Endothelial cell of umbilical vein (primary cell): Measurements from ENCODE around the gene NPAS1. TPM values are rescaled to one million over a fixed set of nuclear protein-coding genes. Genes with fewer than 3 reads are reported as not detected.

Experiments used
- BruUV-seq: library from RNA; stranded (reverse); fragments of 400-500 nt; replicated peaks from 2 replicates; lab custom pipeline; 2021; lab: Mats Ljungman, UMichigan
- CTCF ChIA-PET: fragments of 300-600, 350-600 bp; sonication (Branson Sonifier 250); formaldehyde crosslinking; loops from one replicate; lab custom pipeline; 2021; ENCODE audit warnings: antibody characterized with exemption, inconsistent platforms; lab: Charles Lee
- POLR2A ChIA-PET: fragments of 300-600, 350-600 bp; sonication (Branson Sonifier 250); formaldehyde crosslinking; loops from one replicate; lab custom pipeline; 2021; ENCODE audit warnings: antibody characterized with exemption, inconsistent platforms; lab: Charles Lee
- DNase-seq: peaks from one replicate; pipeline ENCODE4 v3.0.0-alpha.2; 2011; ENCODE audit warnings: low read depth, low spot score
- FAIRE-seq: peaks from 2 replicates; lab custom pipeline; 2011; peaks lifted over from hg19 to GRCh38; lab: Jason Lieb, UNC
- H2AFZ ChIP-seq: 2 replicates; pipeline ENCODE4 v1.6.0; 2012; ENCODE audit warnings: low read depth, low read length, control low read depth, inconsistent platforms
- H3K27ac ChIP-seq: 2 replicates; pipeline ENCODE4 v1.5.1; 2011; ENCODE audit warnings: low read depth, mild to moderate bottlenecking, control low read depth, low read length, moderate library complexity; ENCODE audit not compliant: insufficient read depth
- H3K27me3 ChIP-seq, 2 experiments: 2 replicates each; pipeline versions ENCODE4 v1.6.0 to v1.6.1; 2011; ENCODE audit warnings: low read length in 2 of 2, mixed read lengths in 1 of 2; ENCODE audit not compliant: control insufficient read depth in 2 of 2, insufficient read depth in 2 of 2
- H3K36me3 ChIP-seq, 2 experiments: 2 replicates in 1 of 2; 3 replicates in 1 of 2; pipeline ENCODE4 v1.5.1; 2011; ENCODE audit warnings: low read length in 2 of 2, mild to moderate bottlenecking in 1 of 2, moderate library complexity in 1 of 2; ENCODE audit not compliant: control insufficient read depth in 2 of 2, insufficient read depth in 2 of 2; ENCODE audit errors: extremely low read depth in 1 of 2
- H3K4me1 ChIP-seq: 3 replicates; pipeline ENCODE4 v1.5.1; 2011; ENCODE audit warnings: mild to moderate bottlenecking, low read length; ENCODE audit not compliant: control insufficient read depth, insufficient read depth; ENCODE audit errors: extremely low read depth
- H3K4me2 ChIP-seq: 2 replicates; pipeline ENCODE4 v1.6.1; 2011; ENCODE audit warnings: low read length, control low read depth, mixed read lengths; ENCODE audit not compliant: insufficient read depth
- H3K4me3 ChIP-seq, 3 experiments: fragments of 200-600 bp in 1 of 3; sonication (generic), shearing (Covaris generic) in 1 of 3; replicated peaks in 1 of 3; 2 replicates each; pipeline ENCODE4 v1.5.1; 2011 to 2016; ENCODE audit warnings: control low read depth in 3 of 3, low read length in 3 of 3, mild to moderate bottlenecking in 2 of 3, inconsistent platforms in 1 of 3, low read depth in 1 of 3, moderate library complexity in 1 of 3; ENCODE audit not compliant: insufficient read depth in 1 of 3
- H3K79me2 ChIP-seq: 2 replicates; pipeline ENCODE4 v1.6.0; 2012; ENCODE audit warnings: low read length, inconsistent platforms; ENCODE audit not compliant: control insufficient read depth, insufficient read depth
- H3K9ac ChIP-seq: replicated peaks from 2 replicates; pipeline ENCODE3; 2011; ENCODE audit warnings: low read length, control low read depth; ENCODE audit not compliant: insufficient read depth; ENCODE audit errors: extremely low read depth
- H3K9me1 ChIP-seq: replicated peaks from 3 replicates; pipeline ENCODE4 v1.6.0; 2011; ENCODE audit warnings: mild to moderate bottlenecking, low read length; ENCODE audit not compliant: control insufficient read depth, insufficient read depth; ENCODE audit errors: extremely low read depth
- H3K9me3 ChIP-seq: replicated peaks from 2 replicates; pipeline ENCODE4 v1.5.1; 2012; ENCODE audit warnings: low read length, inconsistent platforms; ENCODE audit not compliant: control insufficient read depth, insufficient read depth
- H4K20me1 ChIP-seq: replicated peaks from 2 replicates; pipeline ENCODE3; 2011; ENCODE audit warnings: mild to moderate bottlenecking, low read length; ENCODE audit not compliant: control insufficient read depth, insufficient read depth; ENCODE audit errors: extremely low read depth
- FOS ChIP-seq: IDR thresholded peaks from 2 replicates; pipeline ENCODE4 v1.6.1; 2011; ENCODE audit warnings: mild to moderate bottlenecking, low read length, moderate library complexity, borderline replicate concordance; ENCODE audit not compliant: insufficient read depth
- JUN ChIP-seq: IDR thresholded peaks from 2 replicates; pipeline ENCODE4 v1.6.1; 2011; ENCODE audit warnings: borderline replicate concordance, low read depth; ENCODE audit not compliant: insufficient read length, insufficient read depth
- MYC ChIP-seq: IDR thresholded peaks from one replicate; pipeline ENCODE4 v1.6.1; 2011; ENCODE audit warnings: mild to moderate bottlenecking, low read depth, low read length
- dilution Hi-C: fragments of 300-500 bp; cut with MboI; formaldehyde crosslinking; loops from one replicate; pipeline ENCODE4 v1.15.0; 2019; ENCODE audit warnings: low sequenced_read_pairs; ENCODE audit not compliant: extremely low pct_ligation_motif_present
- intact Hi-C: fragments of 100-400 bp; cut with micrococcal nuclease; formaldehyde crosslinking; loops from one replicate; pipeline ENCODE4 v1.10.0; 2022
- polyA plus RNA-seq, 4 experiments: library from polyadenylated mRNA; depleted of rRNA in 3 of 4; stranded (reverse) in 3 of 4; unstranded in 1 of 4; fragments of >200 nt; gene quantifications; 2 replicates each; pipeline versions ENCODE4 v1.2.1 to v1.2.3, GENCODE V29; 2011 to 2012; ENCODE audit warnings: missing spikeins in 1 of 4
- total RNA-seq: library from RNA; stranded (reverse); gene quantifications from 2 replicates; pipeline ENCODE4 v1.2.3, GENCODE V29; 2021
- TF ChIP-seq, protein P1 (sequence below): IDR thresholded peaks from 2 replicates; pipeline ENCODE4 v1.6.1; 2011; ENCODE audit not compliant: insufficient read depth, insufficient read length
- TF ChIP-seq, protein P2 (sequence below), 2 donors: IDR thresholded peaks; 1 replicate in 1 of 2; 2 replicates in 1 of 2; pipeline ENCODE4 v1.5.1; 2011; ENCODE audit warnings: low read length in 2 of 2, mild to moderate bottlenecking in 2 of 2, moderate library complexity in 2 of 2, control low read depth in 1 of 2, inconsistent platforms in 1 of 2, low read depth in 1 of 2; ENCODE audit not compliant: insufficient read depth in 1 of 2; ENCODE audit errors: extremely low read depth in 1 of 2

Gene NPAS1
- total and polyA plus RNA-seq, 2 donors (not counting 3 experiments of a cell fraction or from before 2014, with no cell fraction given), result 0.18 to 0.62 TPM

DNA sequence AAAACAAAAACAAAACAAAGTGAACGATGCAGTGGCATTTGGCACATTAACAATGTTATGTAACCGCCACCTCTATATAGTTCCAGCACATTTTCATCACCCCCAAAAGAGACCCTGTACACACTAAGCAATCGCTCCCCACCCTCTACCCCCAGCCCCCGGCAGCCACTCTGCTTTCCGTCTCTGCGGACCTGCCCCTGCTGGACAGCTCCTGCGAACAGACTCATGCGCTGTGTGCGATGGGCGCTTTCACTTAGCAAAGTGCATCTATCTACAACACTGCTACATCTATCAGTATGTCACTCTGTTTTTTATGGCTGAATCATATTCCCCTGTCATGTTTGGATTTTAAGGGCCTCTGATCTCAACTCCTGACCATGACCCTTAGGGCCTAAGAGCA, 53.9 kb downstream of the NPAS1 start:
- no peak overlapping the region for H3K4me3 ChIP-seq
- no peak overlapping the region for H3K4me2 ChIP-seq
- no peak for TF ChIP-seq MYC
- TF ChIP-seq FOS, result no peak
- TF ChIP-seq JUN, result no peak
- TF ChIP-seq, protein P1, sequence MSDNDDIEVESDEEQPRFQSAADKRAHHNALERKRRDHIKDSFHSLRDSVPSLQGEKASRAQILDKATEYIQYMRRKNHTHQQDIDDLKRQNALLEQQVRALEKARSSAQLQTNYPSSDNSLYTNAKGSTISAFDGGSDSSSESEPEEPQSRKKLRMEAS, result no peak
- CTCF ChIA-PET, result no interaction called here
- H3K27ac ChIP-seq, result no peak overlapping the region
- H3K9me3 ChIP-seq, result no peaks in the 10 kb centered on the region
- H3K9ac ChIP-seq, result no peak overlapping the region
- no peak overlapping the region for H2AFZ ChIP-seq
- H3K27me3 ChIP-seq, result no peaks in the 10 kb centered on the region
- POLR2A ChIA-PET, result no interaction called here
- no peaks in the 10 kb centered on the region for H3K9me1 ChIP-seq
- DNase-seq, result no peak
- H3K79me2 ChIP-seq, result peaks cover 8% of the 10 kb centered on the region
- intact Hi-C loops, result no loop called here
- no peaks in the 10 kb centered on the region for H3K4me1 ChIP-seq
- no TSS peak for BruUV-seq
- FAIRE-seq, result no peak
- dilution Hi-C loops, result no loop called here
- H3K36me3 ChIP-seq, result peaks cover 10 to 43% of the 10 kb centered on the region in 2 experiments
- H4K20me1 ChIP-seq, result no peaks in the 10 kb centered on the region

DNA sequence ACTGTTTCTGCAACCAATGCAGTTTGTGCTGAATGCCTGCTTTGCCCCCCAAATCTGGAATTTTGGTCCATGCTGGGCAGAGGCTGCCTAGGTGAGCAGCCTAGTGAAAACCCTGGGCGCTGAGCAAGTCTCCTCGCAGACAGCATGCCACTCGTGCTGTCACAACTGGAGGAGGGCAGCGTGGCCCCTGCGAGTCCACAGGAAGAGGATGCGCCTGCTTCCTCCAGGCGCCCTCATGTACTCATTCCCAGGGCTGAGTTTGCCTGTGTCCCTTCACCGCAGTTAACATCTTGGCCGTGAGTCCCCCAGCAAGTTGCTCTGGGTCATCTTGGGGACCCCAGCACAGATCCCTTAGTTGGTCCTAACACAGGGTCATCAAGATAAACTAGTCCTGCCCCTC, 55.0 kb downstream of the NPAS1 start:
- BruUV-seq, result no TSS peak
- dilution Hi-C loops, result no loop called here
- no peaks in the 10 kb centered on the region for H3K9me3 ChIP-seq
- H3K9me1 ChIP-seq, result no peaks in the 10 kb centered on the region
- TF ChIP-seq, protein P2, sequence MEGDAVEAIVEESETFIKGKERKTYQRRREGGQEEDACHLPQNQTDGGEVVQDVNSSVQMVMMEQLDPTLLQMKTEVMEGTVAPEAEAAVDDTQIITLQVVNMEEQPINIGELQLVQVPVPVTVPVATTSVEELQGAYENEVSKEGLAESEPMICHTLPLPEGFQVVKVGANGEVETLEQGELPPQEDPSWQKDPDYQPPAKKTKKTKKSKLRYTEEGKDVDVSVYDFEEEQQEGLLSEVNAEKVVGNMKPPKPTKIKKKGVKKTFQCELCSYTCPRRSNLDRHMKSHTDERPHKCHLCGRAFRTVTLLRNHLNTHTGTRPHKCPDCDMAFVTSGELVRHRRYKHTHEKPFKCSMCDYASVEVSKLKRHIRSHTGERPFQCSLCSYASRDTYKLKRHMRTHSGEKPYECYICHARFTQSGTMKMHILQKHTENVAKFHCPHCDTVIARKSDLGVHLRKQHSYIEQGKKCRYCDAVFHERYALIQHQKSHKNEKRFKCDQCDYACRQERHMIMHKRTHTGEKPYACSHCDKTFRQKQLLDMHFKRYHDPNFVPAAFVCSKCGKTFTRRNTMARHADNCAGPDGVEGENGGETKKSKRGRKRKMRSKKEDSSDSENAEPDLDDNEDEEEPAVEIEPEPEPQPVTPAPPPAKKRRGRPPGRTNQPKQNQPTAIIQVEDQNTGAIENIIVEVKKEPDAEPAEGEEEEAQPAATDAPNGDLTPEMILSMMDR (IDR thresholded peaks at IDR 0.05; ENCODE audit: extremely low read depth in 1 of 2, insufficient read depth in 1 of 2, low read depth in 1 of 2, low read length in 2 of 2), result no peak
- TF ChIP-seq MYC, result no peak
- CTCF ChIA-PET, result no interaction called here
- DNase-seq (no peak), FAIRE-seq (no peak)
- POLR2A ChIA-PET, result no interaction called here
- H3K79me2 ChIP-seq, result peaks cover 8% of the 10 kb centered on the region
- H3K27me3 ChIP-seq, result no peaks in the 10 kb centered on the region
- H3K4me2 ChIP-seq, result no peak overlapping the region
- no peak overlapping the region for H3K4me3 ChIP-seq
- H3K4me1 ChIP-seq, result no peaks in the 10 kb centered on the region
- no peak overlapping the region for H3K9ac ChIP-seq
- no peak overlapping the region for H2AFZ ChIP-seq
- H3K36me3 ChIP-seq, result peaks cover 10 to 38% of the 10 kb centered on the region in 2 experiments
- no peaks in the 10 kb centered on the region for H4K20me1 ChIP-seq
- intact Hi-C loops, result loop anchor here (5.0 kb wide), 2 partner anchors 37 to 62 kb away; no protein-coding TSS in a partner anchor
- H3K27ac ChIP-seq, result no peak overlapping the region
